Suprapubic skin (tissue), 4 donors: Measurements from ENCODE around the gene CDC42EP1. TPM values are rescaled to one million over a fixed set of nuclear protein-coding genes. Genes with fewer than 3 reads are reported as not detected.

Experiments
- DNase-seq, 2 donors: peaks; one replicate each; pipeline ENCODE4 v3.0.0-alpha.2; 2019; ENCODE audit warnings: low spot score in 2 of 2
- H3K27ac ChIP-seq: fragments of 200-600 bp; sonication (generic); one replicate; pipeline ENCODE4 v1.5.1; 2019
- H3K27me3 ChIP-seq: fragments of 200-600 bp; sonication (generic); one replicate; pipeline ENCODE4 v1.5.1; 2019
- H3K36me3 ChIP-seq: fragments of 200-600 bp; sonication (generic); one replicate; pipeline ENCODE4 v1.5.1; 2019
- H3K4me1 ChIP-seq: fragments of 200-600 bp; sonication (generic); one replicate; pipeline ENCODE4 v1.5.1; 2019
- H3K4me3 ChIP-seq: fragments of 200-600 bp; sonication (generic); one replicate; pipeline ENCODE4 v1.5.1; 2019; ENCODE audit warnings: mild to moderate bottlenecking
- H3K9me3 ChIP-seq: fragments of 200-600 bp; sonication (generic); one replicate; pipeline ENCODE4 v1.5.1; 2019
- EP300 ChIP-seq: sonication (generic); formaldehyde crosslinking; IDR thresholded peaks from one replicate; pipeline ENCODE4 v1.6.1; 2017; ENCODE audit warnings: antibody characterized with exemption
- POLR2A ChIP-seq, 2 donors: fragments of 450-650 bp; IDR thresholded peaks; one replicate each; pipeline ENCODE4 v1.6.1; 2017; ENCODE audit warnings: antibody characterized with exemption in 2 of 2, mild to moderate bottlenecking in 2 of 2, moderate library complexity in 2 of 2
- POLR2AphosphoS5 ChIP-seq, 3 donors: sonication (generic); formaldehyde crosslinking; IDR thresholded peaks; one replicate each; pipeline ENCODE4 v1.6.1; 2017; ENCODE audit warnings: antibody characterized with exemption in 3 of 3
- WGBS: methylation state at CpG from one replicate; pipeline ENCODE4 v1.1.5; 2018; 5-methylcytosine and 5-hydroxymethylcytosine counted together
- total RNA-seq, 4 donors: library from RNA; depleted of rRNA; stranded (reverse); fragments of >200 nt; gene quantifications; one replicate each; pipeline ENCODE4 v1.1.0, GENCODE V29; 2016
- TF ChIP-seq, protein P1 (sequence below), 2 donors: fragments of 200-600 bp in 1 of 2; fragments of 450-650 bp in 1 of 2; sonication (generic) in 1 of 2; IDR thresholded peaks; one replicate each; pipeline ENCODE4 v1.5.1; 2016 to 2019; ENCODE audit warnings: antibody characterized with exemption in 2 of 2, mild to moderate bottlenecking in 1 of 2, moderate library complexity in 1 of 2

Gene CDC42EP1
- total RNA-seq, 4 donors from 2014 or later, result 32.1 to 93.7 (median 80.9) TPM

DNA sequence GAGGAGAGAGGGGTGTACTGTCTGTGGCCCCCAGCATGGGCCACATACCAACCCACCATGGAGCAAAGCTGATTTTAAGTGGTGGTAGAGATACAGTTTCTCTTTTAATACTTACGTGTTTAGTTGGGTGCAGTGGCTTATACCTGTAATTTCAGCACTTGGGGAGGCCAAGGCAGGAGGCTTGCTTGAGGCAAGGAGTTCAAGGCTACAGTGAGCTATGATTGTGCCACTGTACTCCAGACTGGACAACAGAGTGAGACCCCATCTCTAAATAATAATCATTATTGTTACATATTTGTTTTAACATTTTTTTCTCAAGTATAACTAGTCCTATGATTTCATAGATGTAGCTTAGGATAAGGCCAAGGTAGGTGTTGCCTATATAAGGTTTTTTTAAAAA lies 57.2 kb downstream of the CDC42EP1 start:
- TF ChIP-seq EP300 (no peak), POLR2A (IDR thresholded peaks at IDR 0.05) (no peak), POLR2AphosphoS5 (IDR thresholded peaks at IDR 0.05) (no peak)
- TF ChIP-seq, protein P1, sequence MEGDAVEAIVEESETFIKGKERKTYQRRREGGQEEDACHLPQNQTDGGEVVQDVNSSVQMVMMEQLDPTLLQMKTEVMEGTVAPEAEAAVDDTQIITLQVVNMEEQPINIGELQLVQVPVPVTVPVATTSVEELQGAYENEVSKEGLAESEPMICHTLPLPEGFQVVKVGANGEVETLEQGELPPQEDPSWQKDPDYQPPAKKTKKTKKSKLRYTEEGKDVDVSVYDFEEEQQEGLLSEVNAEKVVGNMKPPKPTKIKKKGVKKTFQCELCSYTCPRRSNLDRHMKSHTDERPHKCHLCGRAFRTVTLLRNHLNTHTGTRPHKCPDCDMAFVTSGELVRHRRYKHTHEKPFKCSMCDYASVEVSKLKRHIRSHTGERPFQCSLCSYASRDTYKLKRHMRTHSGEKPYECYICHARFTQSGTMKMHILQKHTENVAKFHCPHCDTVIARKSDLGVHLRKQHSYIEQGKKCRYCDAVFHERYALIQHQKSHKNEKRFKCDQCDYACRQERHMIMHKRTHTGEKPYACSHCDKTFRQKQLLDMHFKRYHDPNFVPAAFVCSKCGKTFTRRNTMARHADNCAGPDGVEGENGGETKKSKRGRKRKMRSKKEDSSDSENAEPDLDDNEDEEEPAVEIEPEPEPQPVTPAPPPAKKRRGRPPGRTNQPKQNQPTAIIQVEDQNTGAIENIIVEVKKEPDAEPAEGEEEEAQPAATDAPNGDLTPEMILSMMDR (IDR thresholded peaks at IDR 0.05), result no peak
- H3K9me3 ChIP-seq, result no peaks in the 10 kb centered on the region
- WGBS, result 88% methylated on average over 1 of the region's 1 CpG
- no peak for DNase-seq
- peaks cover 85% of the 10 kb centered on the region for H3K36me3 ChIP-seq
- no peak overlapping the region for H3K27ac ChIP-seq
- H3K4me1 ChIP-seq, result peaks cover 18% of the 10 kb centered on the region
- H3K27me3 ChIP-seq, result no peaks in the 10 kb centered on the region
- no peak overlapping the region for H3K4me3 ChIP-seq

DNA sequence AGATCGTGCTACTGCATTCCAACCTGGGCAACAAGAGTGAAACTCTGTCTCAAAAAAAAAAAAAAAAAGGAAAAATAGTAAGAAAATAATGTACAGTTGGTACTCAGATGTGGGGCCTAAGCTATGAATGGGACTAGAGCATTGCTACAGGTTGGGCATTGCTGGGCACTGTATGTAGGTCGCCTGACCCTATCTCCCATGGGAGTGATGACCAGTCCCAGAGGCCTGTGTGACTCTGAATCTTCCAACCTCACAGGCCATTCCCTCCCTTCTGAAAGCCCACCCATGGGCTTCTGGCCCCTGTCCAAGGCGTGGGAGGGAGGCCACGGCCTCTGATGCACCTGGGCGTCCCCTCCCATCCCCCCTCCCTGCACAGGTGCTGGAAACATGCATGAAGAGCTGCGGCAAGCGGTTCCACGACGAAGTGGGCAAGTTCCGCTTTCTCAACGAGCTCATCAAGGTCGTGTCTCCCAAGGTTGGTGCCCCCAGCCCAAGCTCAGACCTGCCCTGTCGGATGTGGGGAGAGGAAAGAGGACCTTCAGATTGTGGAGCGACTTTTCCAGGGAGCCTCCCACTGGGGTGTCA lies 57.9 kb downstream of the CDC42EP1 start:
- WGBS, result 87% methylated on average over 6 of the region's 14 CpGs
- H3K4me3 ChIP-seq, result no peak overlapping the region
- no peaks in the 10 kb centered on the region for H3K27me3 ChIP-seq
- H3K4me1 ChIP-seq, result peaks cover 14% of the 10 kb centered on the region
- TF ChIP-seq, protein P1 (IDR thresholded peaks at IDR 0.05), result no peak
- TF ChIP-seq POLR2A (IDR thresholded peaks at IDR 0.05), result no peak
- no peak for TF ChIP-seq POLR2AphosphoS5 (IDR thresholded peaks at IDR 0.05)
- no peak for TF ChIP-seq EP300
- DNase-seq, result no peak
- H3K27ac ChIP-seq, result no peak overlapping the region
- peaks cover 89% of the 10 kb centered on the region for H3K36me3 ChIP-seq
- H3K9me3 ChIP-seq, result no peaks in the 10 kb centered on the region

GRCh38 chr22:37618674-37619073 lies 58.4 kb downstream of the CDC42EP1 start:
- Histone ChIP-seq H3K4me3 (no peak overlapping the region), H3K9me3 (no peaks in the 10 kb centered on the region), H3K27ac (no peak overlapping the region), H3K36me3 (peaks cover 89% of the 10 kb centered on the region), H3K4me1 (peaks cover 14% of the 10 kb centered on the region), H3K27me3 (no peaks in the 10 kb centered on the region)
- 93% methylated on average over 4 of the region's 6 CpGs for WGBS
- no peak for DNase-seq
- TF ChIP-seq POLR2AphosphoS5 (IDR thresholded peaks at IDR 0.05) (no peak), POLR2A (IDR thresholded peaks at IDR 0.05) (no peak), EP300 (no peak)
- TF ChIP-seq, protein P1 (IDR thresholded peaks at IDR 0.05), result no peak

Other genes with a start within 250 kb of the CDC42EP1 start
- gene ELFN2, start 133.0 kb upstream of the CDC42EP1 start, total RNA-seq, result under 1 TPM; 0.10 to 0.59 (median 0.31) TPM
- 1 to 10 TPM; 3.5 to 8.6 (median 4.9) TPM for gene MFNG, start 74.1 kb upstream of the CDC42EP1 start, total RNA-seq
- 10 to 100 TPM; 12.2 to 17.3 (median 14.8) TPM for gene CARD10, start 41.1 kb upstream of the CDC42EP1 start, total RNA-seq
- gene LGALS2, start 19.6 kb downstream of the CDC42EP1 start, total RNA-seq, result not detected
- 100 to 1,000 TPM in 1 of 4 donors, 10 to 100 TPM in 3; 52.8 to 124 (median 65.3) TPM for gene GGA1, start 48.4 kb downstream of the CDC42EP1 start, total RNA-seq
- gene SH3BP1, start 79.2 kb downstream of the CDC42EP1 start, total RNA-seq, result 10 to 100 TPM; 57.1 to 60.7 (median 57.7) TPM
- 1 to 10 TPM; 4.2 to 6.1 (median 4.9) TPM for gene PDXP, start 98.2 kb downstream of the CDC42EP1 start, total RNA-seq
- gene LGALS1, start 115.2 kb downstream of the CDC42EP1 start, total RNA-seq, result 100 to 1,000 TPM; 138 to 277 (median 207) TPM
- gene NOL12, start 125.9 kb downstream of the CDC42EP1 start, total RNA-seq, result 10 to 100 TPM; 29.2 to 49.8 (median 40.7) TPM
- 10 to 100 TPM; 58.6 to 71.6 (median 64.3) TPM for gene TRIOBP, start 136.6 kb downstream of the CDC42EP1 start, total RNA-seq
- gene GCAT, start 247.5 kb downstream of the CDC42EP1 start, total RNA-seq, result 10 to 100 TPM; 11.3 to 34.5 (median 20.1) TPM